Raji (cell line): ENCODE results near the gene PAK4.

Experiments
- POLR2A ChIP-seq: IDR thresholded peaks from 2 replicates; pipeline ENCODE4 v1.6.1; 2011; ENCODE audit warnings: low read depth, low read length, control low read depth; ENCODE audit not compliant: insufficient read depth

The PAK4 gene

DNA sequence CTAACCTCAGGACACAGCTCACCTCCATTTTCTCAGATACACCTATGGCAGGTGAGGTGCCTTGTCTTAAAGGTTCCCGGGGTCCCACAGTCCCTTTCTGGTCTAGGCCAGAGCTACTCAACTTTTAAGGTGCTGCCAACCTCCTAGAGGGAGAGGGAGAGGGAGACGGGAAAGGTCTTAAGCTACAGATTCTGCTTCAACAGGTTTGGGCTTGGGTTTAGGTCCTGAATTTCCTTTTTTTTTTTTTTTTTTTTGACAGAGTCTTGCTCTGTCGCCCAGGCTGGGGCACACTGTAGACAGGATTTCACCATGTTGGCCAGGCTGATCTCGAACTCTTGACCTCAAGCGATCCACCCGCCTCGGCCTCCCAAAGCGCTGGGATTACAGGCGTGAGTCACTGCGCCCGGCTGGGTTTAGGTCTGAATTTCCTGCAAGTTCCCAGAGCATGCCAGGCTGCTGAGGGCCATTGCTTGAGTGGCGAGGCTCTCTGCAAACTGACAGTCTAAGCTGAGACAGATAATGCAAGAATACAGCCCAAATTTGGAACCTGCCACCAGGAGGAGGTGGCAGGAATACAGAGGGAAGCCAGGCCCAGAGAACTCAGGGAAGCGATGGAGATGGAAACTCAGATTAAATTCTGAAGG is 86.3 kb downstream of the PAK4 start:
- no peak for TF ChIP-seq POLR2A

DNA sequence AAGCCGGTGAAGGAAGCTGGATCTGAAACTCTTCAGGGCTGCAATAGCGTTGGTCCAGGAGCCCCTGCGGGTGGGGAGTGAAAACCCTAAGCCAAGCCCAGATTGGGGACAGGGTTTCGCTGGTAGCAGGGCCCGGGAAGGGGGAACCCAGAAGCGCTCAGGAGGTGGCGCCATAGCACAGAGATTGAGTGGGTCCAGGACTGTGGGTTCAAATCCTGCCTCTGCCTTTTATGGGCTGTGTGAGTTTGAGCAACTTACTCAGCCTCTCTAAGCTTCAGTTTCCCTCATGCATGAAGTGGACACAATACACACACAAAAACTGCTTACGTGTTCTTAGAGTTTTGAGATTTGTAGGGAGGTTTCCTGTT is 86.8 kb downstream of the PAK4 start:
- no peak for TF ChIP-seq POLR2A

DNA sequence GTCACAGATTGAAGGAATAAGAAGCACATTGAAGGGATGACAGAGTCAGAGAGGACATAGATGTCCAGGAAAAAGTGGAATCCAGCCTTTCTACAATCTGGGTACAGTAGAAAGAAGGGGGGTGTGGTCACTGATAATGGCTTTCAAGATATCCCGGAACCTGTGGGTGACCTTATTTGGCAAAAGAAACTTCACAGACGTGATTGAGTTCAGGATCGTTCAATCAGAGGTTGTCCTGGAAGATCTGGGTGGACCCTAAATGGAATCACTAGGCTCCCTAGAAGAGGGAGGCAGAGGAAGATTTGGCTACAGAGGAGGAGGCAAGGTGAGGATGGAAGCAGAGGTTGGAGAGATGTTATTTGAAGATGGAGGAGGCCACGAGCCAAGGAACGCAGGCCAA is 91.5 kb downstream of the PAK4 start:
- no peak for TF ChIP-seq POLR2A

DNA sequence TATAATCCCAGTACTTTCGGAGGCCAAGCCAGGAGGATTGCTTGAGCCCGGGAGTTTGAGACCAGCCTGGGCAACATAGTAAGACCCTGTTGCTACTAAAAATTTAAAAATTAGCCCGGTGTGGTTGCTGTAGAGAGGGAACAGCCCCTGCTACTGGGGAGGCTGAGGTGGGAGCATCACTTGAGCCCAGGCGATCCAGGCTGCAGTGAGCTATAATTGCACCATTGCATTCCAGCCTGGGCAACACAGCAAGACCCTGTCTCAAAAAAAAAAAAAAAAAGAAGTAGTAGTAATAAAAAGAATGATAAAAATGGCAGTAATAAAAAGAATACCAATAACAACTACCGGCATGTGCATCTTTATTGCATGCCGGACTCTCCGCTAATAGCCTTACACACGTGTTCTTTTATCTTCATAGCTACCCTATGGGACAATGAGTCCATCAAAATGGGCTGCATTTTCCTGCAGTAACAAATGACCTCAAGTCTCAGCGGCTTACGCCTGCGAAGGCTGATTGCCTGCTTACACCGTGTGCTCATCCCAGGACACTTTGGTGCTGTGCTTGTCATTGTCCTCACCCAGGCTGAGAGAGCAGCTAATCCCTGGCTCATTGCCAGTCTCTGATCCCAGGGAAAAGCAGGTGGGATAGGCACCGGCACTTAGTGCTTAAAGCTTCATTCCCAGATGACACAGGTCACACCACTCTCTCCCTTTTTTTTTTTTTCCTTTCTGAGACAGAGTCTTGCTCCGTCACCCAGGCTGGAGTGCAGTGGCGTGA is 92.8 kb downstream of the PAK4 start:
- TF ChIP-seq POLR2A: no peak

DNA sequence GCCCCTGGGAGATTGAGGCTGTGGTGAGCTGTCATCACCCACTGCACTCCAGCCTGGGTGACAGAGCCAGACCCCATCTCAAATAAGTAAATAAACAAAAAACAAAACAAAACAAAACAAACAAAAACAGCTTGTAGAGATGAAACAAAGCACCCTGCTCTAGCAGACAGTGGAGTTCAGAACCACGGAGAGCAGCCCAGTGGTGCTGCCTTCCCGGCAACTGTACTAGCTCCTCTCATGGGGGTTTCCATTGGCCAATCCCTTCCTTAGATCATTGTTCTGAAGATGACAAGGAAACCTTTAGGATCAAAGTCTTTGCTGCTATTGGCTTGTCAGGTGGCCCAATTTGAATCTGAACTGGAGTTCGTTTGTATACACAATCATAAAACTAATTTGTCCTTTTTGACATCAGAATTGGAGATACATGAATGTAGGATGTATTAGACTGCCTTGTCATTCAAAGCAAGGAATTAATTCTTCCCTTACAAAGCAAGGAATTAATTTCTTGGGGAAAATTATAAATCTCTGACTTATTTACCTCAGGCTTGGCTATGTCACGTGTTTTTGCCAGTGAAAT is 98.2 kb downstream of the PAK4 start:
- no peak for TF ChIP-seq POLR2A

DNA sequence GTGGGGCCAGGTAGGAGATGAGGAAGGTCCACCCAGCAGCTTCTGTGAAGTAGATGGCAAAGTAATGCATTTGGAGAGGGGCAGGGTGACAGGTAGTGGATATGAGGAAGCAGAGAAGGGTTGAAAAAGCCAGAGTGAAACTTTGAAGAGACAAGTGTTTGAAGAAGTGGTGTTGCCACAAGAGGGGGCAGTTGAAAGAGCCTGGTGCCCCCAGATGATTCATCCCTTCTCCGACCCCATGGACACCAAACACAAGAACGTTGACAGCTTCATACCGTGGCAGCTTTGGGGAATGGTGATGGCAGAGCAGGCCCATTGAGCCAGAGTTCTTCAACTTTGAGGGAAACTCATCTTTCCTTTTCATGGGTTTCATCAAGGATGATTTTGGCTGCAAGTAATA is 99.3 kb downstream of the PAK4 start:
- no peak for TF ChIP-seq POLR2A
